Fibroblast of the aortic adventitia (primary cell): ENCODE results near the gene HSD17B2. TPM values are rescaled to one million over a fixed set of nuclear protein-coding genes. Genes with fewer than 3 reads are reported as not detected.

ENCODE experiments used
- DNase-seq: peaks from one replicate; pipeline ENCODE4 v3.0.0-alpha.2; 2010; ENCODE audit warnings: low read depth
- H3K4me3 ChIP-seq: 2 replicates; pipeline ENCODE4 v1.5.1; 2011; ENCODE audit warnings: low read depth, mild to moderate bottlenecking, control low read depth, low read length, moderate library complexity
- total RNA-seq: library from RNA; depleted of rRNA; stranded (reverse); fragments of >200 nt; gene quantifications from 2 replicates; pipeline ENCODE4 v1.2.3, GENCODE V29; 2012; ENCODE audit warnings: low replicate concordance
- TF ChIP-seq, protein P1 (sequence below): IDR thresholded peaks from 2 replicates; pipeline ENCODE4 v1.5.1; 2011; ENCODE audit warnings: mild to moderate bottlenecking, low read length, control low read depth, inconsistent platforms; ENCODE audit not compliant: insufficient read depth

The HSD17B2 gene
- total RNA-seq, 1 donor: 0.09 TPM

DNA sequence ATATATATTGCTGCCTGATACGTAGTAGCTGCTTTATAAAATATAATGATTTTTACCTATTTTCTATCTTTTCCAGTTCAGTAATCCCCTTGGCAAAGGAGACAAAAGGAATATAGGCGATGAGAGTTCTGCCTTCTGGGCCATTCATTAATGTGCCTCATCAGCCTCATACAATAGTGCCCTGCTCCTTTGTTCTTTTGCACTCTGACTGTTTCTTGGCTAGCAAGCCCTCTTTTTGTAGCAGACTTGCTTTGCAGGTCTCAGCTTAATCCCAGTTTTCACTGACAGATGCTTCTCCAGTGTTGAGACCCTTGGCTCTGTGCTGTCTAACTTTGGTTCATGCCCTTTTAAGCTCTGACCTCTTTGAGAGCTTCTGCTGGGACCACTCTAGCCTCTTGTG, 10.4 kb downstream of the HSD17B2 start:
- TF ChIP-seq, protein P1, sequence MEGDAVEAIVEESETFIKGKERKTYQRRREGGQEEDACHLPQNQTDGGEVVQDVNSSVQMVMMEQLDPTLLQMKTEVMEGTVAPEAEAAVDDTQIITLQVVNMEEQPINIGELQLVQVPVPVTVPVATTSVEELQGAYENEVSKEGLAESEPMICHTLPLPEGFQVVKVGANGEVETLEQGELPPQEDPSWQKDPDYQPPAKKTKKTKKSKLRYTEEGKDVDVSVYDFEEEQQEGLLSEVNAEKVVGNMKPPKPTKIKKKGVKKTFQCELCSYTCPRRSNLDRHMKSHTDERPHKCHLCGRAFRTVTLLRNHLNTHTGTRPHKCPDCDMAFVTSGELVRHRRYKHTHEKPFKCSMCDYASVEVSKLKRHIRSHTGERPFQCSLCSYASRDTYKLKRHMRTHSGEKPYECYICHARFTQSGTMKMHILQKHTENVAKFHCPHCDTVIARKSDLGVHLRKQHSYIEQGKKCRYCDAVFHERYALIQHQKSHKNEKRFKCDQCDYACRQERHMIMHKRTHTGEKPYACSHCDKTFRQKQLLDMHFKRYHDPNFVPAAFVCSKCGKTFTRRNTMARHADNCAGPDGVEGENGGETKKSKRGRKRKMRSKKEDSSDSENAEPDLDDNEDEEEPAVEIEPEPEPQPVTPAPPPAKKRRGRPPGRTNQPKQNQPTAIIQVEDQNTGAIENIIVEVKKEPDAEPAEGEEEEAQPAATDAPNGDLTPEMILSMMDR: no peak
- H3K4me3 ChIP-seq: no peak overlapping the region
- no peak for DNase-seq

DNA sequence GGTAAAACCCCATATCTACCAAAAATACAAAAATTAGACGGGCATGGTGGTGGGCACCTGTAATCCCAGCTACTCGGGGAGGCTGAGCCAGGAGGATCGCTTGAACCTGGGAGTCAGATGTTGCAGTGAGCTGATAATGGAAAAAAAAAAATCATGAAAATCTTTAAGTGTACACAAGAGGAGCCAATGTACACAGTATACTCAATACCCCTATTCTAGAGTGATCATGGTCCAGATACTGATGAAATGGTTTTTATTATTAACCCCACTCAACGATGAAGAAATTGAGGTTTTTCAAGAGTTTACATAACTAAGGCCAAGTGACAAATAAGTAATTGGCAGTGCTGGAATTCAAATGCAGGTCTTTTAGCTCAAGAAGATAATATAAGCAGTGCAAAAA, 11.5 kb downstream of the HSD17B2 start:
- TF ChIP-seq, protein P1: no peak
- no peak for DNase-seq

DNA sequence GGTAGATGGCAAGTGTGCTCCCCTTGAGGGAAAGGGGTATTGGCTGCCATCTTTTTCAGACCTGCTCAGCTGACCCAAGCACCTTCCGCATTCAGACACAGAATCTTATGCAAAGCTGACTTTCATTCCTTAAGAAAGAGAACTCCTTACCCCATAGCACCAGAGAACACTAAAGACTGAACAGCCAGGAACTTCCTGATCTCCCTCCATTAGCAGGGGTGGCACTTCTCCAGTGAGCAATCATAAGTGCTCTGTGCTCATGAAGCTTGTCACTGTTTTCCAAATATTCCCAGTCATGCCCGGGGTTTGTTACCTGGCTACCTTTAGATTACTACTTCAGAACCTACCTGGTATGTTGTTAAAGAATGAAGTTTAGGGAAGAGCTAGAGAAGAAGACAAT, 11.9 kb downstream of the HSD17B2 start:
- DNase-seq: no peak
- TF ChIP-seq, protein P1: no peak
- H3K4me3 ChIP-seq: no peak overlapping the region

More for the DNA sequence above, 11.5 kb downstream of the HSD17B2 start:
- no peak overlapping the region for H3K4me3 ChIP-seq

GRCh38 chr16:82047374-82047773, 12.3 kb downstream of the HSD17B2 start:
- TF ChIP-seq, protein P1: no peak
- H3K4me3 ChIP-seq: no peak overlapping the region
- no peak for DNase-seq

- no peak for DNase-seq
- TF ChIP-seq, protein P1: no peak
These were observed 12.7 kb downstream of the HSD17B2 start for GRCh38 chr16:82047787-82048186.

GRCh38 chr16:82049484-82049883, 14.4 kb downstream of the HSD17B2 start:
- DNase-seq: no peak
- TF ChIP-seq, protein P1: no peak

More at GRCh38 chr16:82047787-82048186, 12.7 kb downstream of the HSD17B2 start:
- H3K4me3 ChIP-seq: no peak overlapping the region

GRCh38 chr16:82050506-82050905, 15.5 kb downstream of the HSD17B2 start:
- H3K4me3 ChIP-seq: no peak overlapping the region
- no peak for DNase-seq
- TF ChIP-seq, protein P1: no peak

More at GRCh38 chr16:82049484-82049883, 14.4 kb downstream of the HSD17B2 start:
- no peak overlapping the region for H3K4me3 ChIP-seq
